ENCODE measurements around the gene PIK3R1. TPM values are rescaled to one million over a fixed set of nuclear protein-coding genes. Genes with fewer than 3 reads are reported as not detected.

The PIK3R1 gene
- total RNA-seq, 1 experiment from 2014 or later, result 1.7 TPM

DNA sequence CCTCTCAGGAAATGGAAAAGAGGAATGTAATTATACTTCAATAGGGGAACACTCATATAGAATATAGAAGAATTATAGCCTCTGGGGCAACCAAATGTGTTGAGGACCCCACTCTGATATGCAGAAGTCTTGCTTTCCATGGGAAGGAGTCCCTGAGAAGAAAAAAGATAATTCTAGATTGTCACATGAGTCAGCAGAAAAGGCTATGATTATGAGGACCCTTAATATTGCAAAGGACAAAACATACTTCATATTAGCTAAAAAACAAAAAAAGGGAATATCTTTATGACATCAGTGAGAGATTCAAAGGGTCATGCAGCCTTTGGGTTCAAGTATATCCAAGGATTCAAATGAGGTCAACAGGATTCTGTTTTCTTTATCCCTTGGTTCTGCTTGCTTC is 119.5 kb downstream of the PIK3R1 start:
- Histone ChIP-seq H3K27me3 (ENCODE audit: low read length) (no peaks in the 10 kb centered on the region), H3K4me3 (ENCODE audit: low read length) (no peak overlapping the region), H3K79me2 (ENCODE audit: low read length) (no peaks in the 10 kb centered on the region), H4K20me1 (ENCODE audit: low read length) (no peaks in the 10 kb centered on the region), H3K36me3 (ENCODE audit: low read depth, low read length) (no peaks in the 10 kb centered on the region), H3K9me3 (ENCODE audit: low read length) (no peaks in the 10 kb centered on the region), H2AFZ (ENCODE audit: low read length) (no peak overlapping the region), H3K9ac (ENCODE audit: low read length) (no peak overlapping the region), H3F3A (ENCODE audit: low read length, unreplicated experiment) (no peaks in the 10 kb centered on the region), H3K4me2 (ENCODE audit: low read length) (no peak overlapping the region), H3K9me2 (replicated peaks; ENCODE audit: low read length) (no peaks in the 10 kb centered on the region), H3K4me1 (ENCODE audit: insufficient read depth, low read length) (peaks cover 5% of the 10 kb centered on the region; the same call in 1 of the 2 replicates), H3K27ac (ENCODE audit: low read length) (no peak overlapping the region)
- no peak for TF ChIP-seq EZH2 (IDR thresholded peaks at IDR 0.05; ENCODE audit: low read length, unreplicated experiment)
- TF ChIP-seq EZH2phosphoT487 (IDR thresholded peaks at IDR 0.05; ENCODE audit: borderline replicate concordance, low read length), result no peak
- TF ChIP-seq, protein P1, sequence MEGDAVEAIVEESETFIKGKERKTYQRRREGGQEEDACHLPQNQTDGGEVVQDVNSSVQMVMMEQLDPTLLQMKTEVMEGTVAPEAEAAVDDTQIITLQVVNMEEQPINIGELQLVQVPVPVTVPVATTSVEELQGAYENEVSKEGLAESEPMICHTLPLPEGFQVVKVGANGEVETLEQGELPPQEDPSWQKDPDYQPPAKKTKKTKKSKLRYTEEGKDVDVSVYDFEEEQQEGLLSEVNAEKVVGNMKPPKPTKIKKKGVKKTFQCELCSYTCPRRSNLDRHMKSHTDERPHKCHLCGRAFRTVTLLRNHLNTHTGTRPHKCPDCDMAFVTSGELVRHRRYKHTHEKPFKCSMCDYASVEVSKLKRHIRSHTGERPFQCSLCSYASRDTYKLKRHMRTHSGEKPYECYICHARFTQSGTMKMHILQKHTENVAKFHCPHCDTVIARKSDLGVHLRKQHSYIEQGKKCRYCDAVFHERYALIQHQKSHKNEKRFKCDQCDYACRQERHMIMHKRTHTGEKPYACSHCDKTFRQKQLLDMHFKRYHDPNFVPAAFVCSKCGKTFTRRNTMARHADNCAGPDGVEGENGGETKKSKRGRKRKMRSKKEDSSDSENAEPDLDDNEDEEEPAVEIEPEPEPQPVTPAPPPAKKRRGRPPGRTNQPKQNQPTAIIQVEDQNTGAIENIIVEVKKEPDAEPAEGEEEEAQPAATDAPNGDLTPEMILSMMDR (conservative IDR thresholded peaks at IDR 0.05; ENCODE audit: low read depth, low read length), result no peak
- ChIA-PET POLR2A (ENCODE audit: unreplicated experiment) (no interaction called here), CTCF (no interaction called here)
- DNase-seq (no peak), ATAC-seq (no peak)
- intact Hi-C loops (cut with micrococcal nuclease), result no loop called here
- BruUV-seq (replicated peaks), result no TSS peak

DNA sequence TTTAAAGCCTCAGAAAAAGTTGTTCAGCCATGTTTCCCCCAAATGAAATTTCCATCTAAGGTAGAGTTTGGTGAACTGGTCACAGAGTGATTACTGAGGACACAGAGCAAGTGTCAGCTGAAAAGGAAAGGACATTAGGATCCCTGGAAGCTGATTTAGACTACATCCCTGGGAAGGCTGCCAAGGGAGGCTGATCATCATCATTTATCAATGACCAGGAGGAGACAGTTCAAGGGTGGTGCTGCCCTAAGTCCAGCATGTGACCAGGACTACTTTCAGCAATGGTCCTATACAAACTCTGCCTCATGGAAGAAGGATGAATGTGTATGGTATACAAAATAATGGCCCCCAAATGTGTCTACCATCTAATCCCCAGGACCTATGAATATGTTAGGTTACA is 120.6 kb downstream of the PIK3R1 start:
- no peak for TF ChIP-seq EZH2phosphoT487 (IDR thresholded peaks at IDR 0.05; ENCODE audit: borderline replicate concordance, low read length)
- TF ChIP-seq, protein P1 (conservative IDR thresholded peaks at IDR 0.05; ENCODE audit: low read depth, low read length), result no peak
- no peak for TF ChIP-seq EZH2 (IDR thresholded peaks at IDR 0.05; ENCODE audit: low read length, unreplicated experiment)

DNA sequence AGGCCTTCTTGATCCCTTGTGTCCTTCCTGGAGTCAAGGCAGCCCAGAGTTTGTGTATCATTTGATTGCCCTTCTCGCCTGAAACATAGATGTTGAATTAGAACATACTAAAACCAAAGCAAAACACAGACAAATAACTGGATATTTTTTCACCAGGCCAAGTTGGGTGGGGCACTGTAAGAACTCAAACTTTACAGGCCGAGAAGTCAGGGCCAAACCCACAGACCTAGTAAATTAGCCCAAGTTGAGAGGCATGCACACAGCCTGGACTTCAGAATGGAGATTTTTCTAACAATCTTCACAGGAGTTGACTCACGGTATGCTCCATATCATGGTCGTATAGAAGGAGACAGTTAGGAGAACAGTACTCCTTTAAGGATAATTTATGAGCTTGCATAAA is 121.7 kb downstream of the PIK3R1 start:
- H3K36me3 ChIP-seq (ENCODE audit: low read depth, low read length), result no peaks in the 10 kb centered on the region
- no peak overlapping the region for H3K27ac ChIP-seq (ENCODE audit: low read length)
- BruUV-seq (replicated peaks), result no TSS peak
- H2AFZ ChIP-seq (ENCODE audit: low read length), result no peak overlapping the region
- no peak overlapping the region for H3K4me2 ChIP-seq (ENCODE audit: low read length)
- H3K4me1 ChIP-seq (ENCODE audit: insufficient read depth, low read length), result peaks cover 5% of the 10 kb centered on the region; the same call in 1 of the 2 replicates
- CTCF ChIA-PET, result no interaction called here
- POLR2A ChIA-PET (ENCODE audit: unreplicated experiment), result no interaction called here
- no peaks in the 10 kb centered on the region for H3K79me2 ChIP-seq (ENCODE audit: low read length)
- H3K9me3 ChIP-seq (ENCODE audit: low read length), result no peaks in the 10 kb centered on the region
- no peaks in the 10 kb centered on the region for H4K20me1 ChIP-seq (ENCODE audit: low read length)
- H3F3A ChIP-seq (ENCODE audit: low read length, unreplicated experiment), result no peaks in the 10 kb centered on the region
- H3K9me2 ChIP-seq (replicated peaks; ENCODE audit: low read length), result no peaks in the 10 kb centered on the region
- H3K27me3 ChIP-seq (ENCODE audit: low read length), result no peaks in the 10 kb centered on the region
- intact Hi-C loops (cut with micrococcal nuclease), result no loop called here
- no peak overlapping the region for H3K4me3 ChIP-seq (ENCODE audit: low read length)
- TF ChIP-seq EZH2phosphoT487 (IDR thresholded peaks at IDR 0.05; ENCODE audit: borderline replicate concordance, low read length) (no peak), EZH2 (IDR thresholded peaks at IDR 0.05; ENCODE audit: low read length, unreplicated experiment) (no peak)
- TF ChIP-seq, protein P1 (conservative IDR thresholded peaks at IDR 0.05; ENCODE audit: low read depth, low read length), result no peak
- ATAC-seq (no peak), DNase-seq (no peak)
- H3K9ac ChIP-seq (ENCODE audit: low read length), result no peak overlapping the region

More for the DNA sequence above, 120.6 kb downstream of the PIK3R1 start:
- H3K4me3 ChIP-seq (ENCODE audit: low read length), result no peak overlapping the region
- H4K20me1 ChIP-seq (ENCODE audit: low read length), result no peaks in the 10 kb centered on the region
- no peak overlapping the region for H3K4me2 ChIP-seq (ENCODE audit: low read length)
- ChIA-PET CTCF (no interaction called here), POLR2A (ENCODE audit: unreplicated experiment) (no interaction called here)
- no peak overlapping the region for H3K27ac ChIP-seq (ENCODE audit: low read length)
- DNase-seq, result no peak
- H3K9me2 ChIP-seq (replicated peaks; ENCODE audit: low read length), result no peaks in the 10 kb centered on the region
- H3K9ac ChIP-seq (ENCODE audit: low read length), result no peak overlapping the region
- peaks cover 5% of the 10 kb centered on the region; the same call in 1 of the 2 replicates for H3K4me1 ChIP-seq (ENCODE audit: insufficient read depth, low read length)
- no peak for ATAC-seq
- no TSS peak for BruUV-seq (replicated peaks)
- no peaks in the 10 kb centered on the region for H3K27me3 ChIP-seq (ENCODE audit: low read length)
- intact Hi-C loops (cut with micrococcal nuclease), result no loop called here
- H3K36me3 ChIP-seq (ENCODE audit: low read depth, low read length), result no peaks in the 10 kb centered on the region
- H3F3A ChIP-seq (ENCODE audit: low read length, unreplicated experiment), result no peaks in the 10 kb centered on the region
- no peaks in the 10 kb centered on the region for H3K9me3 ChIP-seq (ENCODE audit: low read length)
- no peaks in the 10 kb centered on the region for H3K79me2 ChIP-seq (ENCODE audit: low read length)
- H2AFZ ChIP-seq (ENCODE audit: low read length), result no peak overlapping the region

Measured in PC-3 (cell line).